HepG2 (cell line): ENCODE data around the gene TBRG1. TPM values are rescaled to one million over a fixed set of nuclear protein-coding genes. Genes with fewer than 3 reads are reported as not detected.

Source experiments
- EP300 ChIP-seq, 3 experiments: sonication (generic) in 1 of 3; formaldehyde crosslinking in 1 of 3; IDR thresholded peaks; 2 replicates each; pipeline versions ENCODE4 v1.5.1 to v1.6.1; 2011 to 2020; ENCODE audit warnings: low read depth in 2 of 3, low read length in 2 of 3, borderline replicate concordance in 1 of 3, improper control_type of control experiment in 1 of 3, mild to moderate bottlenecking in 1 of 3, missing genetic modification reagents in 1 of 3, moderate library complexity in 1 of 3
- HMG20B ChIP-seq: conservative IDR thresholded peaks from 2 replicates; pipeline ENCODE4 v1.6.1; 2016; ENCODE audit warnings: missing genetic modification reagents, missing compliant biosample characterization
- KLF11 ChIP-seq: IDR thresholded peaks from 2 replicates; pipeline ENCODE4 v1.6.1; 2016; ENCODE audit warnings: missing compliant biosample characterization
- KMT2A ChIP-seq: sonication (generic); formaldehyde crosslinking; IDR thresholded peaks from 2 replicates; pipeline ENCODE4 v1.4.0; 2020; ENCODE audit warnings: missing genetic modification reagents
- MEIS1 ChIP-seq: sonication (generic); formaldehyde crosslinking; IDR thresholded peaks from 2 replicates; pipeline ENCODE4 v1.9.0; 2021; ENCODE audit warnings: mild to moderate bottlenecking, missing genetic modification reagents, moderate library complexity, borderline replicate concordance
- MLLT10 ChIP-seq: sonication (generic); formaldehyde crosslinking; IDR thresholded peaks from 2 replicates; pipeline ENCODE4 v1.4.0; 2020; ENCODE audit warnings: missing genetic modification reagents
- NR2F6 ChIP-seq, 2 experiments: IDR thresholded peaks; 2 replicates each; pipeline ENCODE4 v1.6.1; 2016; ENCODE audit warnings: antibody characterized with exemption in 1 of 2, mild to moderate bottlenecking in 1 of 2
- PHF8 ChIP-seq: sonication (generic); formaldehyde crosslinking; IDR thresholded peaks from 2 replicates; pipeline ENCODE4 v1.5.0; 2020; ENCODE audit warnings: missing genetic modification reagents
- PTBP1 ChIP-seq: fragments of 200-400 bp; formaldehyde crosslinking; IDR thresholded peaks from 2 replicates; pipeline ENCODE4 v1.6.1; 2018; ENCODE audit warnings: low read length, low read depth; ENCODE audit not compliant: poor library complexity, severe bottlenecking
- RCOR2 ChIP-seq: IDR thresholded peaks from 2 replicates; pipeline ENCODE4 v1.6.1; 2016; ENCODE audit warnings: missing biosample characterization, missing genetic modification reagents
- RFX3 ChIP-seq: IDR thresholded peaks from 2 replicates; pipeline ENCODE4 v1.6.1; 2016; ENCODE audit warnings: missing biosample characterization, missing genetic modification reagents
- TOPORS ChIP-seq: sonication (generic); formaldehyde crosslinking; IDR thresholded peaks from 2 replicates; pipeline ENCODE4 v1.8.0; 2023; ENCODE audit warnings: mild to moderate bottlenecking, missing genetic modification reagents
- YEATS2 ChIP-seq: sonication (generic); formaldehyde crosslinking; IDR thresholded peaks from 2 replicates; pipeline ENCODE4 v1.4.0; 2020; ENCODE audit warnings: missing genetic modification reagents, borderline replicate concordance
- ZMYM4 ChIP-seq: sonication (generic); formaldehyde crosslinking; IDR thresholded peaks from 2 replicates; pipeline ENCODE4 v1.8.1; 2023; ENCODE audit warnings: mild to moderate bottlenecking, missing genetic modification reagents
- ZNF235 ChIP-seq: sonication (generic); formaldehyde crosslinking; IDR thresholded peaks from 2 replicates; pipeline ENCODE4 v1.8.1; 2023; ENCODE audit warnings: mild to moderate bottlenecking, missing genetic modification reagents, borderline replicate concordance
- ZNF292 ChIP-seq: sonication (generic); formaldehyde crosslinking; IDR thresholded peaks from 2 replicates; pipeline ENCODE4 v1.8.1; 2022; ENCODE audit warnings: mild to moderate bottlenecking, low read depth, missing genetic modification reagents, borderline replicate concordance
- ZNF337 ChIP-seq: sonication (generic); formaldehyde crosslinking; IDR thresholded peaks from 2 replicates; pipeline ENCODE4 v1.5.1; 2020; ENCODE audit warnings: missing genetic modification reagents, low read depth, mild to moderate bottlenecking, borderline replicate concordance
- ZNF788 ChIP-seq: sonication (generic); formaldehyde crosslinking; IDR thresholded peaks from 2 replicates; pipeline ENCODE4 v1.5.0; 2020; ENCODE audit warnings: mild to moderate bottlenecking, missing genetic modification reagents, borderline replicate concordance
- polyA plus RNA-seq, 8 experiments: library from polyadenylated mRNA; depleted of rRNA in 3 of 8; stranded (reverse) in 7 of 8; unstranded in 1 of 8; fragments of >200 nt; fragmentation: Illumina TruSeq in 4 of 8; extraction: Trizol in 4 of 8; gene quantifications; 2 replicates each; pipeline versions ENCODE4 v1.2.1 to v1.2.3, GENCODE V29; 2011 to 2016; ENCODE audit warnings: low read depth in 4 of 8, missing spikeins in 1 of 8, mixed read lengths in 1 of 8; ENCODE audit not compliant: insufficient read depth in 1 of 8
- total RNA-seq, 5 experiments: library from RNA; depleted of rRNA; stranded (reverse); fragments of >200 nt; fragmentation: Illumina TruSeq; extraction: Trizol; gene quantifications; 2 replicates each; pipeline ENCODE4 v1.2.3, GENCODE V29; 2016; ENCODE audit warnings: low read depth in 1 of 5
- TF ChIP-seq, protein P1 (sequence below): sonication (generic); formaldehyde crosslinking; IDR thresholded peaks from 2 replicates; pipeline ENCODE4 v1.4.0; 2020; ENCODE audit warnings: missing genetic modification reagents, mild to moderate bottlenecking, borderline replicate concordance
- TF ChIP-seq, protein P2 (sequence below), 2 experiments: IDR thresholded peaks; 2 replicates each; pipeline ENCODE4 v1.6.1; 2011 to 2012; ENCODE audit warnings: low read length in 2 of 2, borderline replicate concordance in 1 of 2, low read depth in 1 of 2, mild to moderate bottlenecking in 1 of 2, moderate library complexity in 1 of 2
- TF ChIP-seq, protein P3 (sequence below): sonication (generic); formaldehyde crosslinking; IDR thresholded peaks from 2 replicates; pipeline ENCODE4 v1.4.0; 2020; ENCODE audit warnings: missing genetic modification reagents

The TBRG1 gene
- total and polyA plus RNA-seq, 2 of the 13 experiments (the other 11 are each of a cell fraction or from before 2014, with no cell fraction given), result 21.7 to 25.6 TPM

DNA sequence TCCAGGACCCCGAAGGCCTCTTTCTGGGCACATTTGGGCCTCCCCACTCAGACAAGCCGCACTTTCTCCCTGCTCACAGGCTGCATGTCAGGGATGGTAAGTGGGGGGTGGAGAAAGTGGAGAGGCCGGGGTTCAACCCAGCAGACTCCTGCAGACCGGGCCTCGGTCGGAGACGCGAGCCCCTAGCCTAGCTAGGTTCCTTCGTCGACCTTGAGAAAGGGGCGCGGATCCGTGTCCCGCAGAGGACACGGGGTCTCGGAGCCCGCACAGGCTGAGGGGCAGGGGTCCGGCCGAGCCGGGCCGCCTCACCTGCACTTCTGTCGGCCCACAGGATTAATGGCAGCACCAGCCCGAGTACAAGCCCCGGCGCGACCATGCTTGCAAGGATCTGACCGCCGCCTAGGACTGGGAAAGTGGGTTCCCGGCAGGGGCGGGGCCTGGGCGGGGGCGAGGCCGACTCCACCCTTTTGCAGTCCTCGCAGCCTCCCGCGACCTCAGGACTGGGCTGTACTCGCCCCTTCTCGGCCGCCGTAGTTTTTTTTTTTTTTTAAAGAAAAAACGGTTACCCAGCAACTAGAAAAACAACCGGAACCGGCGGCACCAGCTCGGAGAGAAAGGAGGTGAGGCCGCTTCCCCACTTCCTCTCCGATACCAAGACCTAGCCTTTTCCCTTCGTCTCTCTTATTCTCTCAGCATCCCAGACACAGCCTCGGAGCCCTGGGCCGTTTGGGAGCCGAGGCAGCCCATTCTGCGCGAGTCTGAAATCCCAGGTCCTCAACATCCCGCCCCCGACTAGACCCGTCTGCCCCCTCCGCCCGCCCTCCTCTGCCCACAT, 50.9 kb downstream of the TBRG1 start, which contains the start of the genes SIAE and SPA17 (continued):
- TF ChIP-seq, protein P1, sequence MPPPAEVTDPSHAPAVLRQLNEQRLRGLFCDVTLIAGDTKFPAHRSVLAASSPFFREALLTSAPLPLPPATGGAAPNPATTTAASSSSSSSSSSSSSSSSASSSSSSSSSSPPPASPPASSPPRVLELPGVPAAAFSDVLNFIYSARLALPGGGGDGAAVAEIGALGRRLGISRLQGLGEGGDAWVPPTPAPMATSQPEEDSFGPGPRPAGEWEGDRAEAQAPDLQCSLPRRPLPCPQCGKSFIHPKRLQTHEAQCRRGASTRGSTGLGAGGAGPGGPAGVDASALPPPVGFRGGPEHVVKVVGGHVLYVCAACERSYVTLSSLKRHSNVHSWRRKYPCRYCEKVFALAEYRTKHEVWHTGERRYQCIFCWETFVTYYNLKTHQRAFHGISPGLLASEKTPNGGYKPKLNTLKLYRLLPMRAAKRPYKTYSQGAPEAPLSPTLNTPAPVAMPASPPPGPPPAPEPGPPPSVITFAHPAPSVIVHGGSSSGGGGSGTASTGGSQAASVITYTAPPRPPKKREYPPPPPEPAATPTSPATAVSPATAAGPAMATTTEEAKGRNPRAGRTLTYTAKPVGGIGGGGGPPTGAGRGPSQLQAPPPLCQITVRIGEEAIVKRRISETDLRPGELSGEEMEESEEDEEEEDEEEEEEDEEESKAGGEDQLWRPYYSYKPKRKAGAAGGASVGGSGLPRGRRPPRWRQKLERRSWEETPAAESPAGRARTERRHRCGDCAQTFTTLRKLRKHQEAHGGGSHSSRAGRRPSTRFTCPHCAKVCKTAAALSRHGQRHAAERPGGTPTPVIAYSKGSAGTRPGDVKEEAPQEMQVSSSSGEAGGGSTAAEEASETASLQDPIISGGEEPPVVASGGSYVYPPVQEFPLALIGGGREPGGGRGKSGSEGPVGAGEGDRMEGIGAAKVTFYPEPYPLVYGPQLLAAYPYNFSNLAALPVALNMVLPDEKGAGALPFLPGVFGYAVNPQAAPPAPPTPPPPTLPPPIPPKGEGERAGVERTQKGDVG, result 0 out of 2 replicates have a peak, but pooled peaks have one; percentile 42
- TF ChIP-seq, protein P2, sequence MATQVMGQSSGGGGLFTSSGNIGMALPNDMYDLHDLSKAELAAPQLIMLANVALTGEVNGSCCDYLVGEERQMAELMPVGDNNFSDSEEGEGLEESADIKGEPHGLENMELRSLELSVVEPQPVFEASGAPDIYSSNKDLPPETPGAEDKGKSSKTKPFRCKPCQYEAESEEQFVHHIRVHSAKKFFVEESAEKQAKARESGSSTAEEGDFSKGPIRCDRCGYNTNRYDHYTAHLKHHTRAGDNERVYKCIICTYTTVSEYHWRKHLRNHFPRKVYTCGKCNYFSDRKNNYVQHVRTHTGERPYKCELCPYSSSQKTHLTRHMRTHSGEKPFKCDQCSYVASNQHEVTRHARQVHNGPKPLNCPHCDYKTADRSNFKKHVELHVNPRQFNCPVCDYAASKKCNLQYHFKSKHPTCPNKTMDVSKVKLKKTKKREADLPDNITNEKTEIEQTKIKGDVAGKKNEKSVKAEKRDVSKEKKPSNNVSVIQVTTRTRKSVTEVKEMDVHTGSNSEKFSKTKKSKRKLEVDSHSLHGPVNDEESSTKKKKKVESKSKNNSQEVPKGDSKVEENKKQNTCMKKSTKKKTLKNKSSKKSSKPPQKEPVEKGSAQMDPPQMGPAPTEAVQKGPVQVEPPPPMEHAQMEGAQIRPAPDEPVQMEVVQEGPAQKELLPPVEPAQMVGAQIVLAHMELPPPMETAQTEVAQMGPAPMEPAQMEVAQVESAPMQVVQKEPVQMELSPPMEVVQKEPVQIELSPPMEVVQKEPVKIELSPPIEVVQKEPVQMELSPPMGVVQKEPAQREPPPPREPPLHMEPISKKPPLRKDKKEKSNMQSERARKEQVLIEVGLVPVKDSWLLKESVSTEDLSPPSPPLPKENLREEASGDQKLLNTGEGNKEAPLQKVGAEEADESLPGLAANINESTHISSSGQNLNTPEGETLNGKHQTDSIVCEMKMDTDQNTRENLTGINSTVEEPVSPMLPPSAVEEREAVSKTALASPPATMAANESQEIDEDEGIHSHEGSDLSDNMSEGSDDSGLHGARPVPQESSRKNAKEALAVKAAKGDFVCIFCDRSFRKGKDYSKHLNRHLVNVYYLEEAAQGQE (IDR thresholded peaks at IDR 0.05; ENCODE audit: borderline replicate concordance in 1 of 2, low read depth in 1 of 2, low read length in 2 of 2), result peak in 1 of 2 experiments; percentile 47; a peak in 2 of 4 replicates
- TF ChIP-seq TOPORS (no peak), YEATS2 (CRISPR knock-in tag) (peak; percentile 80; the same call in 1 of the 2 replicates), ZNF235 (CRISPR knock-in tag) (no peak; the same call in 1 of the 2 replicates), ZNF292 (CRISPR knock-in tag) (no peak), NR2F6 (IDR thresholded peaks at IDR 0.05) (0 out of 2 replicates have a peak, but pooled peaks have one; percentile 15), NR2F6 (CRISPR knock-in tag; IDR thresholded peaks at IDR 0.05) (0 out of 2 replicates have a peak, but pooled peaks have one; percentile 42), RCOR2 (no peak), PTBP1 (peak; percentile 97), RFX3 (CRISPR knock-in tag) (peak; percentile 72), KMT2A (peak; percentile 47; the same call in 1 of the 2 replicates), EP300 (IDR thresholded peaks at IDR 0.05; ENCODE audit: low read depth in 2 of 2, low read length in 2 of 2) (0 out of 4 replicates have a peak, but pooled peaks of 1 of the 2 experiments have one; percentile 38), EP300 (CRISPR knock-in tag; IDR thresholded peaks at IDR 0.05; ENCODE audit: borderline replicate concordance) (no peak; the same call in 1 of the 2 replicates), PHF8 (CRISPR knock-in tag) (peak; percentile 85), ZNF337 (CRISPR knock-in tag) (no peak), ZNF788 (peak; percentile 62; the same call in 1 of the 2 replicates), MLLT10 (CRISPR knock-in tag) (no peak), ZMYM4 (CRISPR knock-in tag) (peak; percentile 51), KLF11 (no peak), MEIS1 (0 out of 2 replicates have a peak, but pooled peaks have one; percentile 63), HMG20B (CRISPR knock-in tag) (0 out of 2 replicates have a peak, but pooled peaks have one; percentile 52)
- TF ChIP-seq, protein P3, sequence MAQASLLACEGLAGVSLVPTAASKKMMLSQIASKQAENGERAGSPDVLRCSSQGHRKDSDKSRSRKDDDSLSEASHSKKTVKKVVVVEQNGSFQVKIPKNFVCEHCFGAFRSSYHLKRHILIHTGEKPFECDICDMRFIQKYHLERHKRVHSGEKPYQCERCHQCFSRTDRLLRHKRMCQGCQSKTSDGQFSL, result no peak
